Measurements from ENCODE around the gene MRPL10. TPM values are rescaled to one million over a fixed set of nuclear protein-coding genes. Genes with fewer than 3 reads are reported as not detected.
A peak's percentile ranks its signal among the peaks of the same experiment; 100 is the strongest.

Gene MRPL10
- total RNA-seq, 1 experiment from 2014 or later, result 112 TPM

DNA sequence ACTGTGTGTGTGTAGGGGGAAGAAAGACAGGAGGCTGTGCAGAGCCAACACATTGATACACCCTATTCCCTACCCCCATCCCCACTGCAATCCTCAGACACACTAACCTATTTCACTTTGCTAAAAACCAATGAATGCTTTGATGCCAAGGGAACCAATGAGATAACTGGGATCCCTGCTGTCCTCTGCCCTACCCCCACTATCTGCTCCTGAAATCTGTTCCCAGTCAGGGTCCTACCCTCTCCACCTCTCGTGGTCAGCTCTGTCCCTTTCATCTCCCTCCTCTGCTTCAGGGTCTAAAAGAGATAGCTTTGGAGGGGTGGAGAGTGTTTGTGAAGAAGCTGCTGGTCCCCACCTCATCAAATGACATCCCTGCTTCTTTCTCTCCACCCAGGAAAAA lies 38.7 kb upstream of the MRPL10 start:
- no peak overlapping the region for H3K9ac ChIP-seq (ENCODE audit: low read length)
- H3K27ac ChIP-seq (ENCODE audit: low read depth, low read length), result no peak overlapping the region
- no peaks in the 10 kb centered on the region for H3K9me2 ChIP-seq (ENCODE audit: insufficient read depth)
- H2AFZ ChIP-seq (ENCODE audit: low read depth, low read length, poor library complexity, severe bottlenecking), result no peak overlapping the region
- intact Hi-C loops (cut with micrococcal nuclease), result no loop called here
- H3K36me3 ChIP-seq (ENCODE audit: control insufficient read depth in 1 of 2, insufficient read depth in 2 of 2, low read length in 2 of 2), result no peaks in the 10 kb centered on the region
- no peak overlapping the region for H3K4me2 ChIP-seq (ENCODE audit: low read length)
- POLR2A ChIA-PET, result no interaction called here
- CTCF ChIA-PET, result interaction anchor here (1.4 kb wide), 1 partner anchor 21 kb away, joined by 3 read pairs; no protein-coding TSS in a partner anchor
- H3K79me2 ChIP-seq (ENCODE audit: insufficient read depth, low read length), result no peaks in the 10 kb centered on the region
- H3K4me1 ChIP-seq (ENCODE audit: control insufficient read depth in 1 of 2, insufficient read depth in 2 of 2, low read length in 2 of 2), result peaks cover 6 to 21% of the 10 kb centered on the region in 2 experiments; a peak in 3 of 4 replicates
- DNase-seq (ENCODE audit: low read depth, low spot score) (no peak), ATAC-seq (no peak; the same call in 1 of the 2 replicates)
- no TSS peak for BruUV-seq (replicated peaks)
- H3K9me3 ChIP-seq (ENCODE audit: control insufficient read depth in 1 of 2, insufficient read depth in 1 of 2, low read depth in 1 of 2, low read length in 2 of 2), result no peaks in the 10 kb centered on the region
- TF ChIP-seq ZNF274 (IDR thresholded peaks at IDR 0.05; ENCODE audit: low read depth, low read length) (no peak), ELF1 (IDR thresholded peaks at IDR 0.05; ENCODE audit: borderline replicate concordance, low read depth) (no peak), SIN3A (IDR thresholded peaks at IDR 0.05; ENCODE audit: low read depth) (no peak), ZBTB33 (IDR thresholded peaks at IDR 0.05; ENCODE audit: extremely low read depth, insufficient replicate concordance, low read length) (no peak), TCF7L2 (IDR thresholded peaks at IDR 0.05; ENCODE audit: borderline replicate concordance, extremely low read depth, insufficient read depth, insufficient read length) (peak; percentile 25)
- H4K20me1 ChIP-seq (ENCODE audit: insufficient read depth), result no peaks in the 10 kb centered on the region
- RAD21 ChIA-PET (ENCODE audit: low non-redundant PET in 1 of 2, low total read pairs in 2 of 2, uncharacterized antibody in 2 of 2, unreplicated experiment in 2 of 2), result no interaction called here
- H3K4me3 ChIP-seq (replicated peaks in 1 of 2; ENCODE audit: low read depth in 1 of 2, low read length in 2 of 2), result no peak overlapping the region
- H3K27me3 ChIP-seq (ENCODE audit: insufficient read depth, low read length), result peaks cover 7% of the 10 kb centered on the region; the same call in 1 of the 2 replicates

DNA sequence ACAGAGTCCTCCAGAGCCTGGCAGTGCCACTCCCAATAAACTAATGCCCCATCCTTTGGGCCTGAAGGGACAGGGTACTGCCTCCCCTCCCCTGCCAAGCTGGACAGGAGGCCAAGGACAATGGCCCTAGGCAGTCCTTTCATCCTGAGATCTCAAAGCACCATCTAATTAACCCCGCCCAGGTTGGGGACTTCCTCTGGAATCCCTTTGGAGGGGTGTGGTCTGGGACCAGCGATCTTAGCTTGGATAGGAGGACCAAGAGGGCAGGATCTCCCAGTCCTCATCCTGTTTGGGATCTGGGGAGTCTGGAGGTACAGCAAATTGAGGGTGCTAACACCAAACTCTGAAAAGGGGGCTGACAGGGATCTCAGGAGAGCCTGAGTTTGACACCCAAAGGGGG lies 37.8 kb upstream of the MRPL10 start:
- H3K4me2 ChIP-seq (ENCODE audit: low read length), result no peak overlapping the region
- intact Hi-C loops (cut with micrococcal nuclease), result no loop called here
- no peak for ATAC-seq
- peaks cover 7% of the 10 kb centered on the region; the same call in 1 of the 2 replicates for H3K27me3 ChIP-seq (ENCODE audit: insufficient read depth, low read length)
- peaks cover 6 to 21% of the 10 kb centered on the region in 2 experiments; a peak in 3 of 4 replicates for H3K4me1 ChIP-seq (ENCODE audit: control insufficient read depth in 1 of 2, insufficient read depth in 2 of 2, low read length in 2 of 2)
- no peaks in the 10 kb centered on the region for H3K9me2 ChIP-seq (ENCODE audit: insufficient read depth)
- H4K20me1 ChIP-seq (ENCODE audit: insufficient read depth), result no peaks in the 10 kb centered on the region
- DNase-seq (ENCODE audit: low read depth, low spot score), result no peak
- ChIA-PET POLR2A (interaction anchor here (1.5 kb wide), 1 partner anchor 26 kb away, joined by 4 read pairs; the partner anchor contains the start of gene SP2), RAD21 (ENCODE audit: low non-redundant PET in 1 of 2, low total read pairs in 2 of 2, uncharacterized antibody in 2 of 2, unreplicated experiment in 2 of 2) (no interaction called here), CTCF (interaction anchor here (1.4 kb wide), 1 partner anchor 22 kb away, joined by 3 read pairs; no protein-coding TSS in a partner anchor)
- H3K79me2 ChIP-seq (ENCODE audit: insufficient read depth, low read length), result no peaks in the 10 kb centered on the region
- no TSS peak for BruUV-seq (replicated peaks)
- peak; percentile 25 for TF ChIP-seq TCF7L2 (IDR thresholded peaks at IDR 0.05; ENCODE audit: borderline replicate concordance, extremely low read depth, insufficient read depth, insufficient read length)
- TF ChIP-seq FOSL1 (IDR thresholded peaks at IDR 0.05; ENCODE audit: low read depth), result no peak
- TF ChIP-seq RAD21 (IDR thresholded peaks at IDR 0.05; ENCODE audit: low read depth), result no peak
- H2AFZ ChIP-seq (ENCODE audit: low read depth, low read length, poor library complexity, severe bottlenecking), result no peak overlapping the region
- no peaks in the 10 kb centered on the region for H3K9me3 ChIP-seq (ENCODE audit: control insufficient read depth in 1 of 2, insufficient read depth in 1 of 2, low read depth in 1 of 2, low read length in 2 of 2)
- no peak overlapping the region for H3K4me3 ChIP-seq (replicated peaks in 1 of 2; ENCODE audit: low read depth in 1 of 2, low read length in 2 of 2)
- H3K9ac ChIP-seq (ENCODE audit: low read length), result no peak overlapping the region
- H3K36me3 ChIP-seq (ENCODE audit: control insufficient read depth in 1 of 2, insufficient read depth in 2 of 2, low read length in 2 of 2), result no peaks in the 10 kb centered on the region
- H3K27ac ChIP-seq (ENCODE audit: low read depth, low read length), result no peak overlapping the region

All from HCT116 (cell line).